ENCODE results near the gene RPS21.

DNA sequence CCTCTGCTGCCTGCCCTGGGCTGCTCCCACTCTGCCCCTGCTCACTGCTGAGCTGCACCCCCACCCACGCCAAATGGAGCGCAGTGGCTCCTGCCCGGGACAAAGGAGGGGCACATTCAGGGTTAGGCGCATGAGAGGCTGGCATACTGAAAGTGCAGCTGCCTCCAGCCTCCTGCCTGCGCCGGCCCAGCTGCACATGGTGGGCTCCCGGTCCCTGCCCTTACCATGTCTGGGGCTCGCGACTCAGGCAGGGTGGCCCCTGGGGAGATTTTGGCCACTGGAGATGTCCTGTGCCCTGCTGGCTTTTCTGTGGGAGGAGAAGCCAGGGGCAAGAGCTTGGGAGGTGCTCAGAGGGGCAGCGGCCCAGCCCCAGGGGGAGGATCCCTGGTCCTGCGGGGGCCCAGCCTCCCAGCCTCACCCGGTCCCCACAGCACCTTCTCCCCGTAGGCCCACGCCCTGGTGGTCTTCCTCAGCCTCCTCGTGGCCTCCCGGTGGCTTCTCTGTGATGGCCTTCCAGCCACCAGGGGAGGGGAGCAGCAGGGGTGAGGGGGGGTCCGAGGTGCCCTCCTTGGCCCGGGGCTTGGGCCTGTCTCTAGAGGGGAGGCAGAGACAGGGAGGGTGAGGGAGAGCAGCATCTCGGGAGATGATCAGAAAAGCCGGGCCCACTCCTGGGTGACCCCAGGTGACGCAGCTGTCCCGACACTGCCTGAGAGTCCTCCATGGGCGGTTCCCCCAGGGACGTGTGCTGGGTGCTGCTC lies 28.6 kb downstream of the RPS21 start:
- TF ChIP-seq ONECUT2 (CRISPR knock-in tag; IDR thresholded peaks at IDR 0.05) (no peak), ZNF354B (CRISPR knock-in tag; IDR thresholded peaks at IDR 0.05) (no peak), CEBPB (IDR thresholded peaks at IDR 0.05; ENCODE audit: borderline replicate concordance, low read depth, low read length) (no peak), FIP1L1 (IDR thresholded peaks at IDR 0.05; ENCODE audit: borderline replicate concordance, insufficient read depth, low read depth, low read length) (no peak), SP2 (CRISPR knock-in tag; IDR thresholded peaks at IDR 0.05) (no peak), PRPF4 (IDR thresholded peaks at IDR 0.05; ENCODE audit: low read depth, low read length, poor library complexity, severe bottlenecking) (no peak)
- TF ChIP-seq, protein P1, sequence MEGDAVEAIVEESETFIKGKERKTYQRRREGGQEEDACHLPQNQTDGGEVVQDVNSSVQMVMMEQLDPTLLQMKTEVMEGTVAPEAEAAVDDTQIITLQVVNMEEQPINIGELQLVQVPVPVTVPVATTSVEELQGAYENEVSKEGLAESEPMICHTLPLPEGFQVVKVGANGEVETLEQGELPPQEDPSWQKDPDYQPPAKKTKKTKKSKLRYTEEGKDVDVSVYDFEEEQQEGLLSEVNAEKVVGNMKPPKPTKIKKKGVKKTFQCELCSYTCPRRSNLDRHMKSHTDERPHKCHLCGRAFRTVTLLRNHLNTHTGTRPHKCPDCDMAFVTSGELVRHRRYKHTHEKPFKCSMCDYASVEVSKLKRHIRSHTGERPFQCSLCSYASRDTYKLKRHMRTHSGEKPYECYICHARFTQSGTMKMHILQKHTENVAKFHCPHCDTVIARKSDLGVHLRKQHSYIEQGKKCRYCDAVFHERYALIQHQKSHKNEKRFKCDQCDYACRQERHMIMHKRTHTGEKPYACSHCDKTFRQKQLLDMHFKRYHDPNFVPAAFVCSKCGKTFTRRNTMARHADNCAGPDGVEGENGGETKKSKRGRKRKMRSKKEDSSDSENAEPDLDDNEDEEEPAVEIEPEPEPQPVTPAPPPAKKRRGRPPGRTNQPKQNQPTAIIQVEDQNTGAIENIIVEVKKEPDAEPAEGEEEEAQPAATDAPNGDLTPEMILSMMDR (CRISPR knock-in tag; IDR thresholded peaks at IDR 0.05), result no peak
- TF ChIP-seq, protein P2, sequence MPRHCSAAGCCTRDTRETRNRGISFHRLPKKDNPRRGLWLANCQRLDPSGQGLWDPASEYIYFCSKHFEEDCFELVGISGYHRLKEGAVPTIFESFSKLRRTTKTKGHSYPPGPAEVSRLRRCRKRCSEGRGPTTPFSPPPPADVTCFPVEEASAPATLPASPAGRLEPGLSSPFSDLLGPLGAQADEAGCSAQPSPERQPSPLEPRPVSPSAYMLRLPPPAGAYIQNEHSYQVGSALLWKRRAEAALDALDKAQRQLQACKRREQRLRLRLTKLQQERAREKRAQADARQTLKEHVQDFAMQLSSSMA (CRISPR knock-in tag; IDR thresholded peaks at IDR 0.05), result no peak

All from HepG2 (cell line).